Stimulated activated CD8-positive, alpha-beta memory T cell treated with anti-CD3 and anti-CD28 coated beads, Interleukin-7, amount 100 ng/mL, for 4 hours (primary cell): Measurements from ENCODE around the gene ZNF155.

Experiments used
- DNase-seq, 2 donors: peaks; one replicate each; pipeline ENCODE4 v3.0.0-alpha.2; 2020; ENCODE audit warnings: low read depth in 2 of 2

The ZNF155 gene

GRCh38 chr19:44003461-44004009, 19.5 kb downstream of the ZNF155 start:
- DNase-seq, result no peak

GRCh38 chr19:44005973-44006372, 22.0 kb downstream of the ZNF155 start:
- DNase-seq, result no peak

DNA sequence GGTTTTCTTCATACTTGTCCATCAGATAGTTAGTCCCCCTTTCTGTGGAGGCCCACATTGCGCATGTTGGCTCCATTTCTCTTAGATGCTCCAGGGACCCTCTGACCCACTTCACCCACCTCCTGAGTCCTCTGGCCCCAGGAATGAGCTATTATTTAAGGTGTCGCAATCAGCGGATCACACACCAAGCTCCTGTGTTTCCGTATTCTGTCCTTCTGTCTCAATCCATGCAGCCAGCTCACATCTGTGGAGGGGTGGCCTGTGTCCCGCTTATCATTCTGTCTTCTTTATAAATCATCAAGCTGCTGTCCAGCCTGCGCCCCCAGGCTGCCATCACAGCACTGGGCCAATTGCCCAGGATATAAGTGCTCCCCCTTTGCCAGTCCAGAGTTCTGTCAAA, 23.5 kb downstream of the ZNF155 start:
- no peak for DNase-seq

DNA sequence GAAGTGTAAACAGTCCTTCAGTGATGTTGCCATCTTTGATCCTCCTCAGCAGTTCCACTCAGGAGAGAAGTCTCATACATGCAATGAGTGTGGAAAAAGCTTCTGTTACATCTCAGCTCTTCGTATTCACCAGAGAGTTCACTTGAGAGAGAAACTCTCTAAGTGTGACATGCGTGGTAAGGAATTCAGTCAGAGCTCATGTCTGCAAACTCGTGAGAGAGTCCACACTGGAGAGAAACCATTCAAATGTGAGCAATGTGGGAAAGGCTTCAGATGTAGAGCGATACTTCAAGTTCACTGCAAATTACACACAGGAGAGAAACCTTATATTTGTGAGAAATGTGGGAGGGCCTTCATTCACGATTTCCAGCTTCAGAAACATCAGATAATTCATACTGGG, 26.5 kb downstream of the ZNF155 start:
- DNase-seq, result no peak

DNA sequence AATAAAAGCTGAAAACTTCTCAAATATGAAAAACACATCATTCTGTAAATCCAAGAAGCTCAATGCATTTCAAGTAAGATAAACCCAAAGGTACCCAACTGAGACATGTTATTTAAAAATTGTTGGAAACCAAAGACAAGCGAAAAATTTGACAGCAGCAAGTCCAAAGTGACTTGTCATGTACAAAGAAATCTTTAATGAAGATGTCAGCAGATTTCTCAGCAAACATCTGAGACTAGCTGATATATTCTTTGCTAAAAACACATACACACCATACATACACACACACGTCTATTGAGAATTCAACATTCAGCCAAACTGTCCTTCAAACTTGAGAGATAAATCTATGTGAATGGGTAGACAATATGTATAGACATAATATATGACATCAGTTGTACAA, 35.5 kb downstream of the ZNF155 start:
- no peak for DNase-seq

- DNase-seq, result no peak
These were observed 37.2 kb downstream of the ZNF155 start for GRCh38 chr19:44021221-44021620.

DNA sequence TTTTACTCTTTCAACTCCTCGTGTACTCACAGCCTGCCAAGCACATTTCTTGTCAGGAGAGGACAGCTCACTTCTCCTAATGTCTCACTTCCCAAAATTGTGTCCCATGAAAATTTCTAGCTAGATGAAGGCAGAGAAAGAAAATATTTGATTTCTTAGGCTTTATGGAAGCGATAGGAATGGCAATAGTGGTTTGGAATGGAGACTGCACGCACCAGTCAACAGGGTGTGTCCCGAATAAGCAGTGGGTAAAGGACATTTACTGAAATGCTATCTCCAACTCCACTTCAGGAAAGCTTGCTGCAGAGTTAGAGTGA, 40.9 kb downstream of the ZNF155 start:
- no peak for DNase-seq

GRCh38 chr19:44025217-44025936, 41.4 kb downstream of the ZNF155 start, which contains the start of gene ZNF222:
Gene ZNF222, plus strand, starts transcription at chr19:44025379. Its CDS starts 58 bp downstream, at chr19:44025437.
- DNase-seq, result peak; percentile 67 to 75

DNA sequence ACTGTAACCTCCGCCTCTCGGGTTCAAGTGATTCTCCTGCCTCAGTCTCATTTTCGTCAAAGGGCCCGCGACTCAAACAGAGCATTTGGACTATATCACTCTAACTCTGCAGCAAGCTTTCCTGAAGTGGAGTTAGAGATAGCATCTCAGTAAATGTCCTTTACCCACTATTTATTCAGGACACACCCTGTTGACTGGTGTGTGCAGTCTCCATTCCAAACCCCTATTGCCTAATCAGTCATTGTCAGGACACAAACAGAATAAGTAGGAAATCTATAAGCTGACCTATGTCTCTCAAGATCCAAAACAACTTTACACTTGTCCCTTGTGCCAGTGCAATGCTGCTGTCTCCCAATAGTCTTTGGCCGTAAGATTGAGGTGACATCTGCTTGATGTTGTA, 42.6 kb downstream of the ZNF155 start:
- DNase-seq, result no peak

DNA sequence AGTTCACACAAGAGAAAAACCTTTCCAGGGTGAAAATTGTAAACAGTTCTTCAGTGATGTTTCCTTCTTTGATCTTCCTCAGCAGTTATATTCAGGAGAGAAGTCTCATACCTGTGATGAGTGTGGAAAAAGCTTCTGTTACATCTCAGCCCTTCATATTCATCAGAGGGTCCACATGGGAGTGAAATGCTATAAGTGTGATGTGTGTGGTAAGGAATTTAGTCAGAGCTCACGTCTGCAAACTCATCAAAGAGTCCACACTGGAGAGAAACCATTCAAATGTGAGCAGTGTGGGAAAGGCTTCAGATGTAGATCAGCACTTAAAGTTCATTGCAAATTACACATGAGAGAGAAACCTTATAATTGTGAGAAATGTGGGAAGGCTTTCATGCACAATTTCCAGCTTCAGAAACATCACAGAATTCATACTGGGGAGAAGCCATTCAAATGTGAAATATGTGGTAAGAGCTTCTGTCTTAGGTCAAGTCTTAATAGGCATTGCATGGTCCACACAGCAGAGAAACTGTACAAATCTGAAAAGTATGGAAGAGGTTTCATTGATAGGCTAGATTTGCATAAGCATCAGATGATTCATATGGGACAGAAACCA, 48.1 kb downstream of the ZNF155 start:
- no peak for DNase-seq

DNA sequence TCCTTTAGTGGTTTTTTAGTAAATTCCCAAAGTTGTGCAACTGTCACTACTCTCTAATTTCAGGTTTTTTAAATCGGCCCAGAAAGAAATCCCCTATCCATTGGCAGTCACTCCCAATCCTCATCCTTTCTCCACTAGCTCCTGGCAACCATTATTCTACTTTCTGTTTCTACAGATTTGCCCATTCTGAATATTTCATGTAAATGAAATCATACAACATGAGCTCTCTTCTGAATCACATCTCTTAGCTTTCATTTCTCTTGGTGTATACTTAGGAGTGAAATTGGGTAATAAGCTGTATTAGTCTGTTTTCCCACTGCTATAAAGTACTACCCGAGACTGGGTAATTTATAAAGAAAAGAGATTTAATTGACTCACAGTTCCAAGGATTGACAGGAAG, 58.2 kb downstream of the ZNF155 start:
- DNase-seq, result no peak
